HFFc6 (cell line): ENCODE results near the gene LPCAT3. TPM values are rescaled to one million over a fixed set of nuclear protein-coding genes. Genes with fewer than 3 reads are reported as not detected.
A peak's percentile ranks its signal among the peaks of the same experiment; 100 is the strongest.

Experiments used
- DNase-seq: peaks from one replicate; pipeline ENCODE4 v3.0.0-alpha.2; 2018
- H3K27ac Mint-ChIP-seq: 2 replicates; pipeline ENCODE4 v1.8.0; 2020; ENCODE audit warnings: mild to moderate bottlenecking, mixed read lengths
- H3K27me3 Mint-ChIP-seq: 2 replicates; pipeline ENCODE4 v1.8.0; 2021; ENCODE audit warnings: mild to moderate bottlenecking, moderate library complexity, mixed read lengths; ENCODE audit not compliant: insufficient read depth
- H3K36me3 Mint-ChIP-seq: 2 replicates; pipeline ENCODE4 v1.8.0; 2021; ENCODE audit warnings: low read depth, mixed read lengths
- H3K4me1 Mint-ChIP-seq: 2 replicates; pipeline ENCODE4 v1.8.0; 2020; ENCODE audit warnings: low read depth, mixed read lengths
- H3K4me3 Mint-ChIP-seq: 2 replicates; pipeline ENCODE4 v1.8.0; 2020; ENCODE audit warnings: mild to moderate bottlenecking, moderate library complexity, mixed read lengths
- H3K9me3 Mint-ChIP-seq: 2 replicates; pipeline ENCODE4 v1.8.0; 2020; ENCODE audit warnings: mild to moderate bottlenecking, mixed read lengths
- total RNA-seq, 6 experiments: library from RNA; stranded (reverse); fragmentation: NEBNext Ultra II Directional; extraction: Animal tissue kit (Norgen Biotek cat#: 25700); gene quantifications; 2 replicates in 1 of 6; 3 replicates in 5 of 6; pipeline ENCODE4 v1.2.3, GENCODE V29; 2021
- TF ChIP-seq, protein P1 (sequence below): fragments of 200-600 bp; sonication (generic); IDR thresholded peaks from 2 replicates; pipeline ENCODE4 v1.5.0; 2021; ENCODE audit warnings: antibody characterized with exemption, mild to moderate bottlenecking

Gene LPCAT3
- total RNA-seq, 6 experiments from 2014 or later = 17.4 to 28.4 (median 21.6) TPM

DNA sequence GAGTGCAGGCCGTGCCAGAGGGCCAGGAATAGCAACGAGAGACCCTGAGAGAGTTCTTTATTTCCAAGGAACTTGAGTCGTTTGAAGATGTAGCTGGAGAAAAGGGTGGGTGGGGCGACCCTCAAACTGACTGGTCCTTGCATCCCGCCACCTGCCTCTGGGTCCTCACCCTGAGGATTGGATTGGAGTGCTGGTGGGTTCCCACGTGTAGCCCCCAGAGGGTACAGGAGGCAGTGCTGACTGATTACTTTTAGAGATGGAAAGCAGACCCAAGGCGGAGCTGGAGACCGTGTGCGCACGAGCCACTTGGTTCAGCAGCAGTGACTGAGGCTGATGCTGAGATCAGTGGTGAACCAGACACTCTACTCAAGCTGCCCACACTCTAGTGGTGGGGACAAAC lies 40.6 kb downstream of the LPCAT3 start:
- H3K27ac Mint-ChIP-seq = no peak overlapping the region
- H3K36me3 Mint-ChIP-seq = peaks cover 12% of the 10 kb centered on the region
- H3K4me3 Mint-ChIP-seq = no peak overlapping the region

GRCh38 chr12:6975297-6976032 lies 42.8 kb downstream of the LPCAT3 start:
- no peak overlapping the region for H3K4me3 Mint-ChIP-seq
- peaks cover 20% of the 10 kb centered on the region for H3K4me1 Mint-ChIP-seq
- H3K27ac Mint-ChIP-seq = no peak overlapping the region
- H3K9me3 Mint-ChIP-seq = no peaks in the 10 kb centered on the region
- no peak for DNase-seq
- peaks cover 7% of the 10 kb centered on the region for H3K27me3 Mint-ChIP-seq
- H3K36me3 Mint-ChIP-seq = peaks cover 24% of the 10 kb centered on the region
- TF ChIP-seq, protein P1, sequence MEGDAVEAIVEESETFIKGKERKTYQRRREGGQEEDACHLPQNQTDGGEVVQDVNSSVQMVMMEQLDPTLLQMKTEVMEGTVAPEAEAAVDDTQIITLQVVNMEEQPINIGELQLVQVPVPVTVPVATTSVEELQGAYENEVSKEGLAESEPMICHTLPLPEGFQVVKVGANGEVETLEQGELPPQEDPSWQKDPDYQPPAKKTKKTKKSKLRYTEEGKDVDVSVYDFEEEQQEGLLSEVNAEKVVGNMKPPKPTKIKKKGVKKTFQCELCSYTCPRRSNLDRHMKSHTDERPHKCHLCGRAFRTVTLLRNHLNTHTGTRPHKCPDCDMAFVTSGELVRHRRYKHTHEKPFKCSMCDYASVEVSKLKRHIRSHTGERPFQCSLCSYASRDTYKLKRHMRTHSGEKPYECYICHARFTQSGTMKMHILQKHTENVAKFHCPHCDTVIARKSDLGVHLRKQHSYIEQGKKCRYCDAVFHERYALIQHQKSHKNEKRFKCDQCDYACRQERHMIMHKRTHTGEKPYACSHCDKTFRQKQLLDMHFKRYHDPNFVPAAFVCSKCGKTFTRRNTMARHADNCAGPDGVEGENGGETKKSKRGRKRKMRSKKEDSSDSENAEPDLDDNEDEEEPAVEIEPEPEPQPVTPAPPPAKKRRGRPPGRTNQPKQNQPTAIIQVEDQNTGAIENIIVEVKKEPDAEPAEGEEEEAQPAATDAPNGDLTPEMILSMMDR = no peak

More for the DNA sequence above, 40.6 kb downstream of the LPCAT3 start:
- DNase-seq = no peak
- TF ChIP-seq, protein P1 = no peak
- Mint-ChIP-seq H3K27me3 (peaks cover 3% of the 10 kb centered on the region; the same call in 1 of the 2 replicates), H3K4me1 (peaks cover 8% of the 10 kb centered on the region), H3K9me3 (no peaks in the 10 kb centered on the region)

DNA sequence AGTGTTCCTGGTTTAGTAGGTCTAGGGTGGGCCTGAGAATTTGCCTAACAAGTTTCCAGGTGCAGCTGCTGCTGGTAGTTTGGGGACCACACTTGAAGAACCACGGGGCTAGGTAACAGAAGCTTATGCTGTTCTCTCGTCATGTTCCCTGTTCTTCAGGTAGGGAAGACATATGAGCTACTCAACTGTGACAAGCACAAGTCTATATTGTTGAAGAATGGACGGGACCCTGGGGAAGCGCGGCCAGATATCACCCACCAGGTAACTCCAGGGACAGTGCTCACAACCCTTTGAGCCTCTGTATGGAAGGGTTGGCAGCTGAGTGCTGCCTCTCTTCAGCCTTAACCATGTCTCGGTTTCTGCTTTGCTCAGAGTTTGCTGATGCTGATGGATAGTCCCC lies 44.1 kb downstream of the LPCAT3 start:
- Mint-ChIP-seq H3K27ac (peak overlapping the region; percentile 36; the same call in 1 of the 2 replicates), H3K9me3 (no peaks in the 10 kb centered on the region), H3K36me3 (peaks cover 30% of the 10 kb centered on the region), H3K27me3 (peaks cover 8% of the 10 kb centered on the region), H3K4me1 (peaks cover 24% of the 10 kb centered on the region), H3K4me3 (no peak overlapping the region)
- no peak for DNase-seq
- TF ChIP-seq, protein P1 = no peak

DNA sequence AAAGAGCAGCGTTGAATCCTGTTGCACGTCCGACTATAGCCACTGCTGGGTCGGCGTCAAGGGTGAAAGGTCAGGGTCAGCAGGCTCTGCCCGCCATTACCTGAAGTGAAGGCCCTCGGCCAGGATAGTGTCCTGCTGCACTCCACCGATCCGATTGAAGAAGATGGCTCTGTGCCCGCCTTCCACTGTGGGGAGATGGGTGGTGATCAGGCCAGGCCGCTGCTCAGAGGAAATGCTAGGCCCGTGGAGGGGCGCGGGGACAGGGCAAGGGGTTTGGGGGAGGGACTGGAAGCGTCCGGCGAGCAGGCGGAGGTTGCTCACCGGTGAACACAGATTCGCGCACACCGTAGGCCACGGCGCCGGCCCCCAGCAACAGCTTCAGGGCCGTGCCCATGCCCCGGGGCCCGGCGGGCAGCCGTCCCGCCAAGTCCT lies 48.2 kb downstream of the LPCAT3 start:
- DNase-seq = no peak
- Mint-ChIP-seq H3K36me3 (peaks cover 47% of the 10 kb centered on the region), H3K9me3 (no peaks in the 10 kb centered on the region), H3K4me1 (peaks cover 36% of the 10 kb centered on the region), H3K27me3 (peaks cover 7% of the 10 kb centered on the region), H3K4me3 (peak overlapping the region; percentile 98), H3K27ac (peak overlapping the region; percentile 99)
- TF ChIP-seq, protein P1 = no peak

DNA sequence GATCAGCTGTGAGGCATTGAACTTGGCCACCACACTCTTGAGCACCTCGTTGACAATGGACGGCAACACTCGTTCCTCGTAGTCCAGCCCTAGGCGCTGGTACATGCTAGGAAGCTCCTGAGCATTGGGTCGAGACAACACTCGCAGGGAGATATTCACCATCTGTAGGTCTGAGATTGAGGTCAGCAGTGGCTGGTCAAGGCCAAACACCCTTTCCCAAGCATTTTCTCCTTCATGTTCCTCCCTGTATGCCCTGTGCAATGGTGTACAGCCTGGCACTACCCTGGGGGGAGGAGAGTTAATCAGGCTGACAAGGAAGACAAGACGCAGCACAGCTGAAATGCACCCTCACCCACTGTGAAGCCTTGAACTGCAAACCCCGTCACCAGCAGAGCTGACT lies 49.9 kb downstream of the LPCAT3 start:
- Mint-ChIP-seq H3K4me1 (peaks cover 35% of the 10 kb centered on the region), H3K27me3 (peaks cover 7% of the 10 kb centered on the region), H3K4me3 (peak overlapping the region; percentile 98), H3K27ac (peak overlapping the region; percentile 99; the same call in 1 of the 2 replicates), H3K36me3 (peaks cover 37% of the 10 kb centered on the region), H3K9me3 (no peaks in the 10 kb centered on the region)
- TF ChIP-seq, protein P1 = no peak
- no peak for DNase-seq
